Loucy (cell line): ENCODE measurements around the gene MAVS.
"Not testable (repeated sequence)": the region's sequence is repeated elsewhere in the genome, so short reads cannot be mapped to it uniquely, and the experiment has no call there.

ENCODE experiments used
- H2AFZ ChIP-seq: fragments of 200-600 bp; sonication (generic); 2 replicates; pipeline ENCODE4 v1.6.0; 2016; ENCODE audit warnings: antibody characterized with exemption, mild to moderate bottlenecking, low read length, moderate library complexity
- H3F3A ChIP-seq: fragments of 200-600 bp; 2 replicates; pipeline ENCODE4 v1.6.0; 2016; ENCODE audit warnings: antibody characterized with exemption, low read depth, mild to moderate bottlenecking
- H3K27me3 ChIP-seq: fragments of 200-600 bp; sonication (generic); 2 replicates; pipeline ENCODE4 v1.6.1; 2014; ENCODE audit warnings: low read length, mild to moderate bottlenecking; ENCODE audit not compliant: insufficient read depth, poor library complexity, severe bottlenecking
- H3K36me3 ChIP-seq: fragments of 200-600 bp; sonication (generic); 2 replicates; pipeline ENCODE4 v1.6.1; 2016; ENCODE audit warnings: low read length; ENCODE audit not compliant: insufficient read depth
- H3K4me1 ChIP-seq: fragments of 200-600 bp; sonication (generic); 2 replicates; pipeline ENCODE4 v1.5.1; 2014; ENCODE audit warnings: low read length, mild to moderate bottlenecking; ENCODE audit not compliant: insufficient read depth, poor library complexity, severe bottlenecking
- H3K4me2 ChIP-seq: fragments of 200-600 bp; sonication (generic); 2 replicates; pipeline ENCODE4 v1.6.0; 2014; ENCODE audit warnings: antibody characterized with exemption, low read length, low read depth, mild to moderate bottlenecking; ENCODE audit not compliant: poor library complexity, severe bottlenecking
- H3K4me3 ChIP-seq: fragments of 200-600 bp; sonication (generic); 2 replicates; pipeline ENCODE4 v1.5.1; 2014; ENCODE audit warnings: low read length, mild to moderate bottlenecking, mixed read lengths; ENCODE audit not compliant: poor library complexity, severe bottlenecking
- H3K79me2 ChIP-seq: fragments of 200-600 bp; sonication (generic); 2 replicates; pipeline ENCODE4 v1.6.1; 2014; ENCODE audit warnings: low read length; ENCODE audit not compliant: insufficient read depth
- H3K9ac ChIP-seq: fragments of 200-600 bp; sonication (generic); 2 replicates; pipeline ENCODE4 v1.6.0; 2014; ENCODE audit warnings: mild to moderate bottlenecking, low read depth, low read length, moderate library complexity; ENCODE audit not compliant: poor library complexity, severe bottlenecking
- H3K9me2 ChIP-seq: fragments of 200-600 bp; sonication (generic); replicated peaks from 2 replicates; pipeline ENCODE4 v1.6.1; 2016; ENCODE audit warnings: low read depth, low read length, mixed read lengths
- H3K9me3 ChIP-seq: fragments of 200-600 bp; sonication (generic); 2 replicates; pipeline ENCODE4 v1.6.1; 2014; ENCODE audit warnings: mild to moderate bottlenecking, antibody characterized with exemption, low read length, low read depth; ENCODE audit not compliant: insufficient read depth
- H4K20me1 ChIP-seq: fragments of 200-600 bp; sonication (generic); 2 replicates; pipeline ENCODE4 v1.6.0; 2014; ENCODE audit warnings: antibody characterized with exemption, low read length, mild to moderate bottlenecking; ENCODE audit not compliant: insufficient read depth, poor library complexity, severe bottlenecking
- CTCF ChIP-seq: fragments of 200-600 bp; sonication (generic); conservative IDR thresholded peaks from 2 replicates; pipeline ENCODE4 v1.5.1; 2014; ENCODE audit warnings: mild to moderate bottlenecking, antibody characterized with exemption, low read length
- EZH2phosphoT487 ChIP-seq: fragments of 200-600 bp; IDR thresholded peaks from 2 replicates; pipeline ENCODE4 v1.6.1; 2018; ENCODE audit warnings: antibody characterized with exemption, mild to moderate bottlenecking, moderate library complexity, borderline replicate concordance

Gene MAVS

GRCh38 chr20:3836132-3836531, 10.5 kb upstream of the MAVS start:
- Histone ChIP-seq H3F3A (no peaks in the 10 kb centered on the region), H3K79me2 (no peaks in the 10 kb centered on the region), H2AFZ (no peak overlapping the region), H3K36me3 (no peaks in the 10 kb centered on the region), H3K27me3 (no peaks in the 10 kb centered on the region), H3K9ac (no peak overlapping the region), H4K20me1 (no peaks in the 10 kb centered on the region), H3K9me3 (no peaks in the 10 kb centered on the region), H3K4me1 (peaks cover 9% of the 10 kb centered on the region), H3K9me2 (no peaks in the 10 kb centered on the region), H3K4me3 (no peak overlapping the region), H3K4me2 (no peak overlapping the region)
- TF ChIP-seq EZH2phosphoT487 (no peak), CTCF (no peak)

- Histone ChIP-seq H3K36me3 (no peaks in the 10 kb centered on the region), H2AFZ (peak overlapping the region; percentile 10; the same call in 1 of the 2 replicates), H3K4me3 (peak overlapping the region; percentile 14), H3K4me2 (peak overlapping the region; percentile 55), H3K9ac (no peak overlapping the region), H3F3A (no peaks in the 10 kb centered on the region), H3K27me3 (no peaks in the 10 kb centered on the region), H3K4me1 (peaks cover 9% of the 10 kb centered on the region), H3K9me2 (no peaks in the 10 kb centered on the region), H4K20me1 (no peaks in the 10 kb centered on the region), H3K9me3 (no peaks in the 10 kb centered on the region), H3K79me2 (no peaks in the 10 kb centered on the region)
- no peak for TF ChIP-seq CTCF
- TF ChIP-seq EZH2phosphoT487, result no peak
Observed at GRCh38 chr20:3839328-3839727, 7.3 kb upstream of the MAVS start.

GRCh38 chr20:3840201-3840600, 6.4 kb upstream of the MAVS start:
- not testable (repeated sequence) for H3K79me2 ChIP-seq, H2AFZ ChIP-seq, H3K9me2 ChIP-seq, H3K9me3 ChIP-seq, H3K4me1 ChIP-seq, H3K4me3 ChIP-seq, H3K4me2 ChIP-seq, H3F3A ChIP-seq, H3K9ac ChIP-seq, H4K20me1 ChIP-seq, H3K27me3 ChIP-seq, H3K36me3 ChIP-seq

- H2AFZ ChIP-seq, result no peak overlapping the region
- no peaks in the 10 kb centered on the region for H3K27me3 ChIP-seq
- no peak overlapping the region for H3K4me3 ChIP-seq
- no peaks in the 10 kb centered on the region for H3K9me3 ChIP-seq
- no peaks in the 10 kb centered on the region for H3K9me2 ChIP-seq
- no peak for TF ChIP-seq EZH2phosphoT487
- no peak for TF ChIP-seq CTCF
- peaks cover 4% of the 10 kb centered on the region for H4K20me1 ChIP-seq
- peaks cover 15% of the 10 kb centered on the region for H3K4me1 ChIP-seq
- no peaks in the 10 kb centered on the region for H3F3A ChIP-seq
- no peak overlapping the region for H3K4me2 ChIP-seq
- H3K36me3 ChIP-seq, result no peaks in the 10 kb centered on the region
- H3K9ac ChIP-seq, result no peak overlapping the region
- H3K79me2 ChIP-seq, result peaks cover 7% of the 10 kb centered on the region
Observed at GRCh38 chr20:3842348-3842930, 4.2 kb upstream of the MAVS start.
